Ishikawa (cell line): ENCODE data around the gene TNFRSF1B.

Experiments
- FOXM1 ChIP-seq: IDR thresholded peaks from 2 replicates; pipeline ENCODE4 v1.6.1; 2012; ENCODE audit warnings: low read depth, borderline replicate concordance
- RAD21 ChIP-seq: IDR thresholded peaks from 2 replicates; pipeline ENCODE4 v1.6.1; 2012; ENCODE audit warnings: low read depth
- TEAD4 ChIP-seq: IDR thresholded peaks from 2 replicates; pipeline ENCODE4 v1.6.1; 2012

DNA sequence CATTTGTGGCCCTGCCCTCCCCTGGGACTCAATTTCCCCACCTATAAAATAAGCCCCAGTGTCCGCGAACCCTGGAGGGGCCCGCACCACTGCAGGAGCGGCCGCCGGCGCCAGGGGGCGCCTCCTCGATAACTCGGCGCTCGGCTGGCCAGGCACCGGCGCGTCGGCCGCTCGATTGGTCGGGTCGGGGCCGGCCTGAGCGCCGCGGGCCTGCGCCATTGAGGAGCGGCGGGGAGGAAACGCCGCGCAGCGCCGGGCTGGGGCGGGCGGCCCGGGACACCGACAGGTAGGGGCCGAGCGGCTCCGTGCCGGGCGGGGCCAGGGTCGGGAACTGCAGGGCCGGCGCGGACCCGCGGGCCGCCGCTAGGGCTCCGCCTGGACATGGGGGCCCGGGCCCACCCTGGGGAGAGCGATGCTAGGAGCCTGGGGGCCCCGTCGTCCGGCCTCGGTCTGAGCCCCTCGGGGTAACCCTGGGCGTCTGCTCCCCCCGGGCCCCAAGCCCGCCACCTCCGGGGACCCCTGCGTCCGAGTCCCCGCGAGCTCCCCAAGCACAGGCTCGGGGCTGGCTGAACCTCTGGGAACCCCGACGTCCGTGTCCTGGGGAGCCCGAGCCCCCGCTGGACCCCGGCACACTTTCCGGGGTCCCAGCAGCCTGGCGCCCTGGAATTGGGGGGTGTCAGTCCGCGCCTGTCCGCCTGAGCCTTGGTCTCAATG, 63.2 kb downstream of the TNFRSF1B start, which contains the start of gene VPS13D:
- TF ChIP-seq RAD21 (peak; percentile 9; the same call in 1 of the 2 replicates), FOXM1 (no peak), TEAD4 (no peak)
